HepG2 (cell line): ENCODE measurements around the gene ABHD17A. TPM values are rescaled to one million over a fixed set of nuclear protein-coding genes. Genes with fewer than 3 reads are reported as not detected.

Source experiments
- ARNTL ChIP-seq: sonication (generic); formaldehyde crosslinking; IDR thresholded peaks from 2 replicates; pipeline ENCODE4 v1.4.0; 2020; ENCODE audit warnings: mild to moderate bottlenecking, missing genetic modification reagents
- CAMTA2 ChIP-seq: sonication (generic); formaldehyde crosslinking; IDR thresholded peaks from 2 replicates; pipeline ENCODE4 v1.4.0; 2020; ENCODE audit warnings: mild to moderate bottlenecking, missing genetic modification reagents, borderline replicate concordance
- CHCHD3 ChIP-seq: sonication (generic); formaldehyde crosslinking; IDR thresholded peaks from 2 replicates; pipeline ENCODE4 v1.8.0; 2022; ENCODE audit warnings: mild to moderate bottlenecking, missing genetic modification reagents, moderate library complexity
- FOXJ3 ChIP-seq: sonication (generic); formaldehyde crosslinking; IDR thresholded peaks from 2 replicates; pipeline ENCODE4 v1.4.0; 2020; ENCODE audit warnings: missing genetic modification reagents, mild to moderate bottlenecking, borderline replicate concordance
- HIC2 ChIP-seq: sonication (generic); formaldehyde crosslinking; IDR thresholded peaks from 2 replicates; pipeline ENCODE4 v1.9.0; 2022; ENCODE audit warnings: low read depth, missing genetic modification reagents
- LRRFIP1 ChIP-seq: sonication (generic); formaldehyde crosslinking; conservative IDR thresholded peaks from 2 replicates; pipeline ENCODE4 v1.4.0; 2020; ENCODE audit warnings: missing genetic modification reagents
- MAF1 ChIP-seq: sonication (generic); formaldehyde crosslinking; IDR thresholded peaks from 2 replicates; pipeline ENCODE4 v1.5.0; 2020; ENCODE audit warnings: missing genetic modification reagents, borderline replicate concordance
- MAFK ChIP-seq, 2 experiments: IDR thresholded peaks in 1 of 2; conservative IDR thresholded peaks in 1 of 2; 2 replicates each; pipeline ENCODE4 v1.6.1; 2011; ENCODE audit warnings: improper control_type of control experiment in 2 of 2, low read length in 2 of 2
- MIER2 ChIP-seq: IDR thresholded peaks from 2 replicates; pipeline ENCODE4 v1.6.1; 2016; ENCODE audit warnings: missing biosample characterization, missing genetic modification reagents
- ZNF17 ChIP-seq: sonication (generic); formaldehyde crosslinking; IDR thresholded peaks from 2 replicates; pipeline ENCODE4 v1.5.0; 2020; ENCODE audit warnings: mild to moderate bottlenecking, missing genetic modification reagents
- ZNF225 ChIP-seq: sonication (generic); formaldehyde crosslinking; IDR thresholded peaks from 2 replicates; pipeline ENCODE4 v1.4.0; 2020; ENCODE audit warnings: mild to moderate bottlenecking, missing genetic modification reagents
- ZNF335 ChIP-seq: sonication (generic); formaldehyde crosslinking; IDR thresholded peaks from 2 replicates; pipeline ENCODE4 v1.4.0; 2020; ENCODE audit warnings: missing genetic modification reagents
- ZNF34 ChIP-seq: sonication (generic); formaldehyde crosslinking; IDR thresholded peaks from 2 replicates; pipeline ENCODE4 v1.4.0; 2020; ENCODE audit warnings: mild to moderate bottlenecking, missing genetic modification reagents, borderline replicate concordance
- ZNF513 ChIP-seq: sonication (generic); formaldehyde crosslinking; conservative IDR thresholded peaks from 2 replicates; pipeline ENCODE4 v1.5.0; 2020; ENCODE audit warnings: missing genetic modification reagents
- ZNF598 ChIP-seq: sonication (generic); formaldehyde crosslinking; IDR thresholded peaks from 2 replicates; pipeline ENCODE4 v1.5.1; 2020; ENCODE audit warnings: mild to moderate bottlenecking, missing genetic modification reagents, borderline replicate concordance
- ZNF616 ChIP-seq: sonication (generic); formaldehyde crosslinking; IDR thresholded peaks from 2 replicates; pipeline ENCODE4 v1.5.0; 2020; ENCODE audit warnings: low read depth, mild to moderate bottlenecking, missing genetic modification reagents
- polyA plus RNA-seq, 8 experiments: library from polyadenylated mRNA; depleted of rRNA in 3 of 8; stranded (reverse) in 7 of 8; unstranded in 1 of 8; fragments of >200 nt; fragmentation: Illumina TruSeq in 4 of 8; extraction: Trizol in 4 of 8; gene quantifications; 2 replicates each; pipeline versions ENCODE4 v1.2.1 to v1.2.3, GENCODE V29; 2011 to 2016; ENCODE audit warnings: low read depth in 4 of 8, missing spikeins in 1 of 8, mixed read lengths in 1 of 8; ENCODE audit not compliant: insufficient read depth in 1 of 8
- total RNA-seq, 5 experiments: library from RNA; depleted of rRNA; stranded (reverse); fragments of >200 nt; fragmentation: Illumina TruSeq; extraction: Trizol; gene quantifications; 2 replicates each; pipeline ENCODE4 v1.2.3, GENCODE V29; 2016; ENCODE audit warnings: low read depth in 1 of 5
- TF ChIP-seq, protein P1 (sequence below): sonication (generic); formaldehyde crosslinking; IDR thresholded peaks from 2 replicates; pipeline ENCODE4 v1.5.1; 2020; ENCODE audit warnings: missing genetic modification reagents, mild to moderate bottlenecking, borderline replicate concordance
- TF ChIP-seq, protein P2 (sequence below): sonication (generic); formaldehyde crosslinking; IDR thresholded peaks from 2 replicates; pipeline ENCODE4 v1.5.1; 2020; ENCODE audit warnings: missing genetic modification reagents, mild to moderate bottlenecking, borderline replicate concordance

The ABHD17A gene
- total and polyA plus RNA-seq, 2 of the 13 experiments (the other 11 are each of a cell fraction or from before 2014, with no cell fraction given): 27.7 to 40.8 TPM

- TF ChIP-seq MAF1 (CRISPR knock-in tag): peak; percentile 64; the same call in 1 of the 2 replicates
- no peak for TF ChIP-seq CAMTA2 (CRISPR knock-in tag)
- TF ChIP-seq ZNF335 (CRISPR knock-in tag): 0 out of 2 replicates have a peak, but pooled peaks have one; percentile 46
- TF ChIP-seq CHCHD3 (CRISPR knock-in tag): peak; percentile 97
- TF ChIP-seq ZNF616 (CRISPR knock-in tag): no peak; the same call in 1 of the 2 replicates
- TF ChIP-seq ZNF513 (CRISPR knock-in tag): no peak
- TF ChIP-seq ARNTL: peak; percentile 82; the same call in 1 of the 2 replicates
- TF ChIP-seq, protein P1, sequence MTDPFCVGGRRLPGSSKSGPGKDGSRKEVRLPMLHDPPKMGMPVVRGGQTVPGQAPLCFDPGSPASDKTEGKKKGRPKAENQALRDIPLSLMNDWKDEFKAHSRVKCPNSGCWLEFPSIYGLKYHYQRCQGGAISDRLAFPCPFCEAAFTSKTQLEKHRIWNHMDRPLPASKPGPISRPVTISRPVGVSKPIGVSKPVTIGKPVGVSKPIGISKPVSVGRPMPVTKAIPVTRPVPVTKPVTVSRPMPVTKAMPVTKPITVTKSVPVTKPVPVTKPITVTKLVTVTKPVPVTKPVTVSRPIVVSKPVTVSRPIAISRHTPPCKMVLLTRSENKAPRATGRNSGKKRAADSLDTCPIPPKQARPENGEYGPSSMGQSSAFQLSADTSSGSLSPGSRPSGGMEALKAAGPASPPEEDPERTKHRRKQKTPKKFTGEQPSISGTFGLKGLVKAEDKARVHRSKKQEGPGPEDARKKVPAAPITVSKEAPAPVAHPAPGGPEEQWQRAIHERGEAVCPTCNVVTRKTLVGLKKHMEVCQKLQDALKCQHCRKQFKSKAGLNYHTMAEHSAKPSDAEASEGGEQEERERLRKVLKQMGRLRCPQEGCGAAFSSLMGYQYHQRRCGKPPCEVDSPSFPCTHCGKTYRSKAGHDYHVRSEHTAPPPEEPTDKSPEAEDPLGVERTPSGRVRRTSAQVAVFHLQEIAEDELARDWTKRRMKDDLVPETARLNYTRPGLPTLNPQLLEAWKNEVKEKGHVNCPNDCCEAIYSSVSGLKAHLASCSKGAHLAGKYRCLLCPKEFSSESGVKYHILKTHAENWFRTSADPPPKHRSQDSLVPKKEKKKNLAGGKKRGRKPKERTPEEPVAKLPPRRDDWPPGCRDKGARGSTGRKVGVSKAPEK (CRISPR knock-in tag): no peak
- no peak for TF ChIP-seq LRRFIP1 (CRISPR knock-in tag)
- TF ChIP-seq FOXJ3 (CRISPR knock-in tag): no peak
- TF ChIP-seq ZNF17: no peak
- TF ChIP-seq HIC2 (CRISPR knock-in tag): no peak
- peak; percentile 92 for TF ChIP-seq ZNF34 (CRISPR knock-in tag)
- no peak for TF ChIP-seq MIER2 (CRISPR knock-in tag)
- TF ChIP-seq, protein P2, sequence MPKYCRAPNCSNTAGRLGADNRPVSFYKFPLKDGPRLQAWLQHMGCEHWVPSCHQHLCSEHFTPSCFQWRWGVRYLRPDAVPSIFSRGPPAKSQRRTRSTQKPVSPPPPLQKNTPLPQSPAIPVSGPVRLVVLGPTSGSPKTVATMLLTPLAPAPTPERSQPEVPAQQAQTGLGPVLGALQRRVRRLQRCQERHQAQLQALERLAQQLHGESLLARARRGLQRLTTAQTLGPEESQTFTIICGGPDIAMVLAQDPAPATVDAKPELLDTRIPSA: no peak
- peak; percentile 56; the same call in 1 of the 2 replicates for TF ChIP-seq ZNF225 (CRISPR knock-in tag)
- TF ChIP-seq ZNF598 (CRISPR knock-in tag): 0 out of 2 replicates have a peak, but pooled peaks have one; percentile 68
- no peak for TF ChIP-seq MAFK (conservative IDR thresholded peaks at IDR 0.05 in 1 of 2, IDR thresholded peaks at IDR 0.05 in 1 of 2; ENCODE audit: low read length in 2 of 2)
These were observed 9.4 kb downstream of the ABHD17A start (continued) for GRCh38 chr19:1875646-1876495.
